ENCODE results near the gene CTXND1.

DNA sequence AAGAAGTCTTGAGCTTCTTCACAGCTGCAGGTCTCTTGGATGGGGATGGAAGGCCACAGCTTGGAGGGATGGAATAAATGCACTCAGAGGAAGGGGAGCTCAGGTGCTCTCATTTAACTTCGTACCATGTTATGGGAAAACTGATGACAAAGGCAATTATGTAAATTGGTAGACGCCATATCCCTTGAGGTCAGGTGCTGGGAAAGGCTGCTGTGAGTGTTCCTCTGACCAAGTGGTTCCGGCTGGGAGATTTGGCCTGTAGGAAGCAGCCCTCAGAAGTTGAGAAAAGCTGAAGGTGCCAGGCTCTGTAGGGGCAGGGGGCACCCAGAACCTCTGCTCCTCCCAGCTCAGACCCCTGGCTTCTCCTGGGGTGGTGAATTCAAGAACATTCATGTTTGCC is 52.1 kb downstream of the CTXND1 start:
- TF ChIP-seq WT1 (tag by site-specific recombination; IDR thresholded peaks at IDR 0.05) (no peak), SP3 (tag by site-specific recombination; IDR thresholded peaks at IDR 0.05) (no peak), CTCF (tag by site-specific recombination; IDR thresholded peaks at IDR 0.05) (no peak), ZNF610 (tag by site-specific recombination; IDR thresholded peaks at IDR 0.05; ENCODE audit: borderline replicate concordance) (no peak), ZNF513 (tag by site-specific recombination; IDR thresholded peaks at IDR 0.05) (no peak), ZNF221 (tag by site-specific recombination; IDR thresholded peaks at IDR 0.05; ENCODE audit: borderline replicate concordance) (no peak)

Data from HEK293 (cell line).